NCI-H1417 treated with DMSO at 0.1 percent for 48 hours (cell line): Measurements from ENCODE around the gene DESI2.
"Not testable (repeated sequence)": the region's sequence is repeated elsewhere in the genome, so short reads cannot be mapped to it uniquely, and the experiment has no call there.

Experiments
- DNase-seq: peaks from one replicate; lab custom pipeline; 2025; lab: John Stamatoyannopoulos, UW

The DESI2 gene

GRCh38 chr1:244654108-244655038 lies 1.4 kb downstream of the DESI2 start:
- DNase-seq = no peak

DNA sequence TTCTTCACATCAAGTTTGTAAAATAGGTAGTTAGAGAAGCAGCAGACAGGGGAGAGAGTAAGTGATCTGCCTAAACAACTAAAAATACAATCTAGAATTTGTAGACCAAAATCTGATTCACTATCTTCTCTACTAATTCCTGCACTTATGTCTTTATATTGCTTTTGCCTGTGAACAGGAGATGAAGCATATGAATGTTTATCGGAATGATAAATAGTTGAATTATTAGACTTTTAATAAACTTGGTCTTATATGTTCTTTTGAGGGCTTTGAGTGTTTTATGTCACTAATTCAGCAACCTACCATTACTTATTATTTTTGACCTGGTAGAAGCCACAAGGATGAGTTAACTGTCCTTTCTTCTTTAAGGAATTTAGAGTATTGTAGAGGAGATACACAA lies 2.3 kb downstream of the DESI2 start:
- no peak for DNase-seq

GRCh38 chr1:244657421-244657820 lies 4.5 kb downstream of the DESI2 start:
- DNase-seq = no peak

- no peak for DNase-seq
These were observed 6.8 kb downstream of the DESI2 start for GRCh38 chr1:244659694-244660093.

DNA sequence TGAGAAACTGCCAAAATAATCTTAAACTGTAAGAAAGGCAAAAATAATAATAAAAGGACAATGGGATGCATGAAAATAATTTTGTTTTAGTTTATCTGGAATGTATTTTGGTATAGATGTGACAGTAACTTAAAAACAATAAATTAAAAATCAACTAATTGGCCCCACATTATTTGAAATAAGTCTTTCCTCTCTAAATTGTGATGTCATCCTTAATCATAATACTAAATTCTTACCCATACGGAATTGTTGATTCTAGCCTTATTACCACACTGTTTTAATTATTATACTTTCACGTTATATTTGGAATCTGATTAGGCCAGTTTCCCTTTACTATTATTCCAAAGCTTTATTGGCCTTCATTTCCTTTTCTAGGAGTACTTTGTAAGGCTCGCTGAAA lies 7.7 kb downstream of the DESI2 start:
- DNase-seq = no peak

- not testable (repeated sequence) for DNase-seq
These were observed 8.8 kb downstream of the DESI2 start for GRCh38 chr1:244661569-244662312.

DNA sequence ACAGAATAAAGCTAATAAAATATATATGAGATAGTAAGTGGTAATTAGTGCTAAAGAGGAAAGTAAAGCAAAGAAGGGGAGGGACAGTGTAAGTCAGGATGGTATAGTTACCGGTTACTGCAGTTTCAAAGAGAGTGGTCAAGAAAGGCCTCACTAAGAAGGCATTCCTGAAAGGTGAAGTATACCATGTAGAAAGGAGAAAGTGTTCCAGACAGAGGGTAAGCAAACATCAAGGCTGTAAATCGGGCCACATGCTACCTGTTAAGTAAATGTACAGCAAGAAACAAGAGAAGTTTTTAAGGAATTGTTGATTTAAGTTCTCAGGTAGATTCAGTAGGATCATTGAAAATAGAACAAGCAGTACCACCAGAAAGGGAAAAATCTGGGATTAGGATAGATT lies 9.7 kb downstream of the DESI2 start:
- DNase-seq = no peak

DNA sequence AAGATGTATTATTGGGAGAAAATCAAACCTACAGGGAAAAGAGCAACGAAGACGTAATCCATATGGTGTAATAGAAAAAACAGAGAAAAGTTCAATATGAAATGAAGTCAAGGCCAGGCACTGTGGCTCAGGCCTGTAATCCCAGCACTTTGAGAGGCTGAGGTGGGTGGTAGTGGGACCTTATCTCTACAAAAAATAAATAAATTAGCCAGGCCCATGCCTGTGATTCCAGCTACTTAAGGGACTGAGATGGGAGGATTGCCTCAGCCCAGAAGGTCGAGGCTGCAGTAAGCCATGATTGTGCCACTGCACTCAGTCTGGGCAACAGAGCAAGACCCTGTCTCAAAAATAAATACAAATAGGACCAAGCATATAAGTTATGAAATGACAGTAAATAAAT lies 11.4 kb downstream of the DESI2 start:
- DNase-seq = no peak

GRCh38 chr1:244665771-244666217 lies 12.9 kb downstream of the DESI2 start:
- DNase-seq = no peak

- not testable (repeated sequence) for DNase-seq
These were observed 13.9 kb downstream of the DESI2 start for GRCh38 chr1:244666672-244667418.

GRCh38 chr1:244667797-244668196 lies 14.9 kb downstream of the DESI2 start:
- no peak for DNase-seq

DNA sequence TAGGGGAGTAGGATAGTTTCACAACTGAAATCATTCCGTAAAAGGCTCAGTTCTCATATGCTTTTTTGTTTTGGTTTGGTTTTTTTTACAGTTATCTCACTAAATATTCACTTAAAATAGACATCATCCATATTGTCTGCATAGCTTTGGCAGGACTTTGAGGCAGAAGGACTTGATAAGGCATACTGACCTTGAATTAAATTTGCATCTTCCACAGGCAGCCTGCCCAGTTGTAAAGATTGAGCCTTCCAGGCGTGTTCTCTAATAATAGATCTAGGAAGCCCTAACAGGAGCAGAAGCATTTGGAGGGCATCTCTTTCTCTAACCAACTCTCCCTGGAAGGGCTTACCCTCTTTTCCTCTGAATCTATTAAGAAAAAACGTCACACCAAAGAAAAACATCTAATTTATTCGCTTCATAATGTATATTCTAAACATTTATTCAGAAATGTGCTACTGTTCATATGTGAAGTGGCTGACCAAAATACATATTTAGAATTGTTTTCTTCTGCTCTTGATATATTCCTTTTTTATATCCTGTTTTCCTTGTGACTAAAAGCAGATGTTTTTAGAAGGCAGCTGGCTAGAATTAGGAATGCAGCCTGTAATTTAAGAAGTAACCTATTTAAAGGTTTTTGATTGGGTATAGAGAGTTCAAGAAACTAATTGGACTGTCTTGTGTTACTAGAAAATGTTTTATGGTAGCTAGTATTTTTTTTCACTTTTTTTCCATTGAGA lies 20.2 kb downstream of the DESI2 start:
- no peak for DNase-seq

DNA sequence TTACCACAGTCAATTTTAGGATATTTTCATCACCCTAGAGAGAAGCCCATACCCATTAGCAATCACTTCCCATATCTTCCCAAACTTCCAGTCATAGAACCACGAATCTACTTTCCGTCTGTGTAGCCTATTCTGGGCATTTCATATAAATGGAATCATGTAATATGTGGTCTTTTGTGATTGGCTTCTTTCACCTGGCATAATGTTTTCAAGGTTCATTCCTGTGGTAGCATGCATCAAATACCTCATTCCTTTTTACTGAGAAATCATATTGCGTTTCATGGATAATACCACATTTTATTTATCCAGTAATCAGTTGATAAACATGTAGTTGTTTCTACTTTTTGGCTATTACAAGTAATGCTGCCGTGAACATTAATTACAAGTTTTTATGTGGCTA lies 21.5 kb downstream of the DESI2 start:
- no peak for DNase-seq

- no peak for DNase-seq
These were observed 22.2 kb downstream of the DESI2 start for GRCh38 chr1:244675167-244675566.

DNA sequence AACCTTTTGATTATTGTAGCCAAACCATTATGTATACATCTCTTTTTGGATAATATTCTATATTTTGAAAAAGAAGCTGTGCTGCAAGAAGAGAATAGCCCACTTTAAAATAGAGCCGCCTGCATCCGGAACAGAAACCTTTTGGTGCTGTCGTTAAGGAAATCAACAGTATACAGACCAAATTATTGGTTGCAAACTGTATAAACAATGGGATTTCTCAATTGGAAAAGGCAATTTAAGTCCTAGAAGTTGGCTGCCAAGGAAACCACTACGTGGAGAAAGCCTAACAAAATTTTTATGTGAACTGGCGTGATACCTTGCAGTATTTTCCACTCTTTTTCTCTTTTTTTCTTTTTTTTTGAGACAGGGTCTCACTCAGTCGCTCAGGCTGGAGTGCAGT lies 25.8 kb downstream of the DESI2 start:
- DNase-seq = no peak

GRCh38 chr1:244680667-244681066 lies 27.7 kb downstream of the DESI2 start:
- no peak for DNase-seq

DNA sequence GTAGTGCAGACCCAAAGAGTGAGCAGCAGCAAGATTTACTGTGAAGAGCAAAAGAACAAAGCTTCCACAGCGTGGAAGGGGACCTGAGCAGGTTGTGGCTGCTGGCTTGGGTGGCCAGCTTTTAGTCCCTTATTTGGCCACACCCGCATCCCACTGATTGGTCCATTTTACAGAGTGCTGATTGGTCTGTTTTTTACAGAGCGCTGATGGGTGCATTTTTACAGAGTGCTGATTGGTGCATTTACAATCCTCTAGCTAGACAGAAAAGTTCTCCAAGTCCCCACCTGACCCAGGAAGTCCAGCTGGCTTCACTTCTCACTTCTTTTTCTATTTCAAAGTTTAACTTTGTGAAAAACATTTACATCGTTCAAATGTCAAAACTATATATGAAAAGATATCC lies 29.2 kb downstream of the DESI2 start:
- not testable (repeated sequence) for DNase-seq

DNA sequence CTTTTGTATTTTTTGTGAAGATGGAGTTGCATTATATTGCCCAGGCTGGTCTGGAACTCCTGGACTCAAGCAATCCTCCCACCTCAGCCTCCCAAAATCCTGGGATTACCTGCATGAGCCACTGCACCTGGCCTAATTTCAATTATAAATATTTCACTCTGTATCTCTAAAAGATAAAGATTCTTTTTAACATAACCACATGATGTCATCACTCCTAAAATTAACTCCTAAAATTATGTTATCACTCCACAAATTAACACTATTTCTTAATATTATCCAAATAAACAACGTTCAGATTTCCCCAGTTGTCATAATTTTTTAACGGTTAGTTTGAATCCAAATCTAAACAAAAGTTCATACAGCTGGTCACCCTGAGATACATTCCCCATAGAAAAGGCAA lies 43.0 kb downstream of the DESI2 start:
- no peak for DNase-seq

DNA sequence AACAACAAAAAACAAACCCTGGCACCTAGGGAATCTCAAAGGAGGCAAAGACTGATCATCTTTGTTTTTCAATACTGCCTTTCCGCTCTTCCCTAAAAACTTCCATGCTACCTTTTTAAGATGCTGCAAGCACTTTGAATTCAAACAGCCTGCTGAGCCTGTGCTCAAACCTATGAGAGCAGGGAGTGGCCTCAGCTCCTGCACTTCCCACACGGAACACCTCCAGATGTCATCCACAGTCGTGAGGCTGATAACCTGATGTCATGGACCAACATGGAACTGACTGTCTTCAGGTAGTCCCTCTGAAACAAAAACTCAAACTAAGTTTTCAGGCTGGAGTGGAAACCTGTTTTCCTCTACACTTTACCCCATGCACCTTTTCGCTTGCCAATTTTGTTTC lies 46.8 kb downstream of the DESI2 start:
- DNase-seq = no peak

DNA sequence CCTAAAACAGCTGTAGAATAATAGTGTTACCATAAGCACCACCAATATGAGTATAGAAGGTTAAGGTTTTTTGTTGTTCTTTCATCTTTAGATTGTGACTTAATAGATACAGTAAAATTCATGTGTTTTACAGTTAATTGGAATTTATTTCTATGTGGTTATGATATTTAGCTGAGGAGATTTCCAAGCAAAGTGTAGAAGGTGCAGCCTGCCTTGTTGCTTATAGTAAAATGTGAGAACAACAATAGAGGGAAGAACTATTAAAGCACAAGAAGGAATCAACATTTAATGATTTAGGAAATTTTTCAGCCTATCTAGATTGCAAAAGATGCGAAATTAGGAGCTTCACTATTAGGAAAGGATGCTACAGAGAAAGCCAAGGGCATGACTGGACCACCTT lies 47.9 kb downstream of the DESI2 start:
- DNase-seq = no peak

- no peak for DNase-seq
These were observed 49.7 kb downstream of the DESI2 start for GRCh38 chr1:244702620-244703019.

GRCh38 chr1:244704107-244704506 lies 51.2 kb downstream of the DESI2 start:
- no peak for DNase-seq
